ENCODE data around the gene MIA2. TPM values are rescaled to one million over a fixed set of nuclear protein-coding genes. Genes with fewer than 3 reads are reported as not detected.
"Not testable (repeated sequence)": the region's sequence is repeated elsewhere in the genome, so short reads cannot be mapped to it uniquely, and the experiment has no call there.

MIA2 gene
- total RNA-seq, 1 donor from 2014 or later = 41.2 TPM

- no peak for DNase-seq (ENCODE audit: low read depth)
- no peak for TF ChIP-seq CTCF (IDR thresholded peaks at IDR 0.05; ENCODE audit: insufficient read depth, low read length, poor library complexity, severe bottlenecking)
- Histone ChIP-seq H3K36me3 (ENCODE audit: control insufficient read depth, insufficient read depth, low read length) (no peaks in the 10 kb centered on the region), H3K4me3 (ENCODE audit: low read depth, low read length) (no peak overlapping the region), H3K27me3 (ENCODE audit: control insufficient read depth, insufficient read depth, low read length) (no peaks in the 10 kb centered on the region)
Observed at GRCh38 chr14:39219075-39219499, 14.6 kb upstream of the MIA2 start.

- H3K4me3 ChIP-seq (ENCODE audit: low read depth, low read length); DNase-seq (ENCODE audit: low read depth); H3K36me3 ChIP-seq (ENCODE audit: control insufficient read depth, insufficient read depth, low read length); H3K27me3 ChIP-seq (ENCODE audit: control insufficient read depth, insufficient read depth, low read length): not testable (repeated sequence)
Observed at GRCh38 chr14:39220473-39220872, 13.2 kb upstream of the MIA2 start.

GRCh38 chr14:39228044-39228443 is 5.7 kb upstream of the MIA2 start:
- no peaks in the 10 kb centered on the region for H3K27me3 ChIP-seq (ENCODE audit: control insufficient read depth, insufficient read depth, low read length)
- TF ChIP-seq CTCF (IDR thresholded peaks at IDR 0.05; ENCODE audit: insufficient read depth, low read length, poor library complexity, severe bottlenecking) = no peak
- no peak for DNase-seq (ENCODE audit: low read depth)
- H3K4me3 ChIP-seq (ENCODE audit: low read depth, low read length) = no peak overlapping the region
- H3K36me3 ChIP-seq (ENCODE audit: control insufficient read depth, insufficient read depth, low read length) = no peaks in the 10 kb centered on the region

GRCh38 chr14:39228509-39229221 is 5.0 kb upstream of the MIA2 start:
- Histone ChIP-seq H3K27me3 (ENCODE audit: control insufficient read depth, insufficient read depth, low read length) (no peaks in the 10 kb centered on the region), H3K4me3 (ENCODE audit: low read depth, low read length) (no peak overlapping the region), H3K36me3 (ENCODE audit: control insufficient read depth, insufficient read depth, low read length) (no peaks in the 10 kb centered on the region)
- no peak for TF ChIP-seq CTCF (IDR thresholded peaks at IDR 0.05; ENCODE audit: insufficient read depth, low read length, poor library complexity, severe bottlenecking)
- DNase-seq (ENCODE audit: low read depth) = no peak

GRCh38 chr14:39229222-39229543 is 4.5 kb upstream of the MIA2 start:
- TF ChIP-seq CTCF (IDR thresholded peaks at IDR 0.05; ENCODE audit: insufficient read depth, low read length, poor library complexity, severe bottlenecking) = no peak
- DNase-seq (ENCODE audit: low read depth) = no peak
- H3K36me3 ChIP-seq (ENCODE audit: control insufficient read depth, insufficient read depth, low read length) = no peaks in the 10 kb centered on the region
- no peak overlapping the region for H3K4me3 ChIP-seq (ENCODE audit: low read depth, low read length)
- no peaks in the 10 kb centered on the region for H3K27me3 ChIP-seq (ENCODE audit: control insufficient read depth, insufficient read depth, low read length)

GRCh38 chr14:39229601-39230110 is 4.1 kb upstream of the MIA2 start:
- Histone ChIP-seq H3K36me3 (ENCODE audit: control insufficient read depth, insufficient read depth, low read length) (no peaks in the 10 kb centered on the region), H3K27me3 (ENCODE audit: control insufficient read depth, insufficient read depth, low read length) (no peaks in the 10 kb centered on the region), H3K4me3 (ENCODE audit: low read depth, low read length) (no peak overlapping the region)
- DNase-seq (ENCODE audit: low read depth) = no peak
- no peak for TF ChIP-seq CTCF (IDR thresholded peaks at IDR 0.05; ENCODE audit: insufficient read depth, low read length, poor library complexity, severe bottlenecking)
